Measurements from ENCODE around the gene PODNL1. TPM values are rescaled to one million over a fixed set of nuclear protein-coding genes. Genes with fewer than 3 reads are reported as not detected.
A peak's percentile ranks its signal among the peaks of the same experiment; 100 is the strongest.
"Not testable (repeated sequence)": the region's sequence is repeated elsewhere in the genome, so short reads cannot be mapped to it uniquely, and the experiment has no call there.

PODNL1 gene
- total RNA-seq, 1 donor from 2014 or later = 2.7 TPM

GRCh38 chr19:13929340-13929739, 8.9 kb downstream of the PODNL1 start:
- Histone ChIP-seq H3K36me3 (peaks cover 53% of the 10 kb centered on the region), H3K27me3 (ENCODE audit: low read depth) (no peaks in the 10 kb centered on the region), H3K27ac (no peak overlapping the region), H3K4me3 (no peak overlapping the region), H3K4me1 (peaks cover 11% of the 10 kb centered on the region), H3K9me3 (no peaks in the 10 kb centered on the region)
- ATAC-seq (no peak), DNase-seq (no peak)
- no peak for TF ChIP-seq CTCF (IDR thresholded peaks at IDR 0.05)
- intact Hi-C loops (cut with DNase I) = no loop called here

GRCh38 chr19:13926715-13927114, 11.5 kb downstream of the PODNL1 start:
- Histone ChIP-seq H3K27ac (peak overlapping the region; percentile 77), H3K27me3 (ENCODE audit: low read depth) (no peaks in the 10 kb centered on the region), H3K4me3 (no peak overlapping the region), H3K9me3 (no peaks in the 10 kb centered on the region), H3K36me3 (peaks cover 76% of the 10 kb centered on the region), H3K4me1 (peaks cover 11% of the 10 kb centered on the region)
- peak in 1 of 2 donors; percentile 29 for ATAC-seq
- no peak for TF ChIP-seq CTCF (IDR thresholded peaks at IDR 0.05)
- intact Hi-C loops (cut with DNase I) = no loop called here
- no peak for DNase-seq

- intact Hi-C loops (cut with DNase I) = no loop called here
- ATAC-seq (no peak), DNase-seq (no peak)
- Histone ChIP-seq H3K4me1 (peaks cover 11% of the 10 kb centered on the region), H3K9me3 (no peaks in the 10 kb centered on the region), H3K4me3 (no peak overlapping the region), H3K36me3 (peaks cover 78% of the 10 kb centered on the region), H3K27me3 (ENCODE audit: low read depth) (no peaks in the 10 kb centered on the region), H3K27ac (peak overlapping the region; percentile 77)
- no peak for TF ChIP-seq CTCF (IDR thresholded peaks at IDR 0.05)
Measured at GRCh38 chr19:13926010-13926409, 12.2 kb downstream of the PODNL1 start.

- no peak overlapping the region for H3K4me3 ChIP-seq
- peaks cover 91% of the 10 kb centered on the region for H3K36me3 ChIP-seq
- no peak overlapping the region for H3K27ac ChIP-seq
- no peak for TF ChIP-seq CTCF (IDR thresholded peaks at IDR 0.05)
- no peaks in the 10 kb centered on the region for H3K9me3 ChIP-seq
- ATAC-seq (no peak), DNase-seq (no peak)
- peaks cover 11% of the 10 kb centered on the region for H3K4me1 ChIP-seq
- H3K27me3 ChIP-seq (ENCODE audit: low read depth) = no peaks in the 10 kb centered on the region
- intact Hi-C loops (cut with DNase I) = no loop called here
Measured at GRCh38 chr19:13923194-13923987, 14.8 kb downstream of the PODNL1 start.

GRCh38 chr19:13922118-13922517, 16.1 kb downstream of the PODNL1 start:
- H3K27me3 ChIP-seq (ENCODE audit: low read depth); DNase-seq; ATAC-seq; intact Hi-C loops (cut with DNase I); H3K27ac ChIP-seq; H3K9me3 ChIP-seq; H3K4me3 ChIP-seq: not testable (repeated sequence)
- peaks cover 20% of the 10 kb centered on the region for H3K4me1 ChIP-seq
- H3K36me3 ChIP-seq = peaks cover 89% of the 10 kb centered on the region

- TF ChIP-seq CTCF (IDR thresholded peaks at IDR 0.05) = no peak
- Histone ChIP-seq H3K36me3 (peaks cover 88% of the 10 kb centered on the region), H3K27ac (no peak overlapping the region), H3K9me3 (no peaks in the 10 kb centered on the region), H3K27me3 (ENCODE audit: low read depth) (no peaks in the 10 kb centered on the region), H3K4me3 (no peak overlapping the region), H3K4me1 (peaks cover 12% of the 10 kb centered on the region)
- DNase-seq = no peak
- intact Hi-C loops (cut with DNase I) = no loop called here
- ATAC-seq = peak; percentile 34 to 47
Measured at GRCh38 chr19:13920940-13921747, 17.1 kb downstream of the PODNL1 start.
